A549 treated with RU486 at 1 μM for 4 hours (cell line): ENCODE data around the gene TNFAIP8L3. TPM values are rescaled to one million over a fixed set of nuclear protein-coding genes. Genes with fewer than 3 reads are reported as not detected.

Experiments
- total RNA-seq: library from RNA; stranded (reverse); fragments of 200-300 nt; extraction: Qiagen RNA extraction; gene quantifications from 5 replicates; pipeline ENCODE4 v1.2.3, GENCODE V29; 2022; ENCODE audit warnings: low read depth

TNFAIP8L3 gene
- 5.3 to 9.7 TPM (median 6.9 TPM) in 5 replicates for total RNA-seq

DNA sequence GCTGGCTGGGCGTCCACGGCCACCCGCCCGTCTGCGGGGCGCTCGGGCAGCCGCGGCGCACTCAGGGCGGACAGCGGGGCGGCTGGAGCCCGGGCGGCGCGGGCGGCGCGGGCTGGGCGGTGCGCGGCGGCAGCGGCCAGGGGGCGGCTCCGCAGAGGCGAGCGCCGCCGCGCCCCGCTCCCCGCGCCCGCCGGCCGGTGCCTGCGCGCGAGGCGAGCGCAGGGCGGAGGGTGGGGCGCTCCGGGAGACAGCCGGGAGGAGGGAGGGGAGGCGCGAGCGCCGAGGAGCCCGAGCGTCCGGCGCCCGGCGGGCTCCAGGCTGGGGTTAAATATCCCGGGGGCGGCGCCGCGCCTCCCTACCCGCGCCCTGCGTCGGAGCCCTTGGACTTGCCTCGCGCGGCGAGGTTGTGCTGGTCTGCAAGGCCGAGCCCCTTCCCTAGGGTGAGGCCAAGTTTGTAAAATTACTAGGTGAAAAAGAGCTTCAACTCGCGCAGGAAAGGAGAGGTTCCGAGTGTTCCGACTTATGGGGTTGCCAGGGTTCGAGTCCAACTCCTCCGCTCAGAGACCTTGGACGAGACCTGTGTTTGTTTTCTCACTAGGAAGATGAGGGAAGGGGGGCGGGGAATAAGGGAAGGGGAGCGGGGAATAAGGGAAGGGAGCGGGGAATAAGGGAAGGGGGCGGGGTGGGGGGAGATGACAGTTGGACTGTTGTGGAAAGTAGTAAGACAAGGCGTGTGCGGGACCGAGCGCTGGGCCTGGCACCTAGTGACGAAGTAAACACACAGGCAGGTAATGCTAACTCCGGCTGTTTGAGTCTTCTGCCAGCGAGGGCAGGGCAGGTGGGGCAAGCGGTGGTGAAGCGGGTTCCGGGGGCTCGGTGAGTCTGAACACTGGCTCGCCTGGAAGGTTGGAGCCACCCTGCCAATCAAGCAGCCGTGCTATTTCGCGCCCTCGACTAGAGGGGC, at the start of gene TNFAIP8L3:
TNFAIP8L3 (minus strand) TSS at position 301 of the 964 bp plus-strand sequence. CDS start 311 bp downstream, outside the sequence.

Other genes with a start within 250 kb of the TNFAIP8L3 start
- 4.9 to 10.2 TPM (median 9.0 TPM) in 5 replicates for gene AP4E1, start 186.2 kb downstream of the TNFAIP8L3 start, total RNA-seq
- gene CYP19A1, start 243.7 kb upstream of the TNFAIP8L3 start, total RNA-seq = 0.16 to 0.79 TPM (median 0.31 TPM) in 5 replicates
- gene GLDN, start 246.7 kb upstream of the TNFAIP8L3 start, total RNA-seq = 0.09 TPM in 1 of 5 replicates, not detected in the others